Fibroblast of pulmonary artery (primary cell): ENCODE results near the gene CENPC.

Experiments used
- DNase-seq: peaks from one replicate; pipeline ENCODE4 v3.0.0-alpha.2; 2010; ENCODE audit warnings: low read depth
- H3K4me3 ChIP-seq: replicated peaks from 2 replicates; pipeline ENCODE4 v1.5.1; 2011; ENCODE audit warnings: low read depth, mild to moderate bottlenecking, control low read depth, low read length, moderate library complexity
- CTCF ChIP-seq: IDR thresholded peaks from 2 replicates; pipeline ENCODE4 v1.5.1; 2011; ENCODE audit warnings: mild to moderate bottlenecking, control low read depth, low read length, inconsistent platforms; ENCODE audit errors: missing control alignments

The CENPC gene

GRCh38 chr4:67428819-67429218 is 116.5 kb downstream of the CENPC start:
- no peak overlapping the region for H3K4me3 ChIP-seq
- DNase-seq: no peak
- TF ChIP-seq CTCF: no peak
